AG08396 (cell line): Measurements from ENCODE around the gene DNAJC4.

Experiments
- DNase-seq: peaks from one replicate; pipeline ENCODE4 v3.0.0; 2012; ENCODE audit warnings: low spot score, mixed read lengths

DNAJC4 gene

DNA sequence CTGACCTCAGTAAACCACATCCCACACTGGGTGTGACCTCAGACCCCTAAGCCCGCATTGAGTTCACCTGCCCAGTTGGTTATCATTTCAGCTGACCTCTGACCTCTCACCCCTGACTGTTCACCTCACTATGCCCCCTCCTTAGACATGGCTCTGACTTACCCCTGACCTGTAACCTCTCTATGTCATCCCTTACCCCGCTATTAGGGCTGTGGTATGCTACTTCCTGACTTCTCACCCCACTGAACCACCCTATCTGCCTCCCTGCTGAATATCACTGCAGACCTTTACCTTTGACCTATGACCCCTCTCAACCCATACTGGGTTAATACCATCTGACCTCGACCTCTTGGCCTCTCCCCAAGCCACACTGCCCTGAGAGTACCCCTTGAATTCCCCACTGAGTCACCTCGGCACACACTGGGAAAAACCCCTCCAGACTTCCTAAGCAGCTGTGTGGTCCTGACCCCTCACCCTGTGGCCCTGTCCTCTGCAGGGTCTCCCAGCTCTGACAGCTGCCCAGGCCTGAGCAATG lies 29.3 kb downstream of the DNAJC4 start:
- no peak for DNase-seq

GRCh38 chr11:64260147-64260708 lies 29.9 kb downstream of the DNAJC4 start:
- no peak for DNase-seq

GRCh38 chr11:64261556-64262080 lies 31.3 kb downstream of the DNAJC4 start:
- no peak for DNase-seq

- DNase-seq, result no peak
Measured at GRCh38 chr11:64262271-64263002, 32.1 kb downstream of the DNAJC4 start.

DNA sequence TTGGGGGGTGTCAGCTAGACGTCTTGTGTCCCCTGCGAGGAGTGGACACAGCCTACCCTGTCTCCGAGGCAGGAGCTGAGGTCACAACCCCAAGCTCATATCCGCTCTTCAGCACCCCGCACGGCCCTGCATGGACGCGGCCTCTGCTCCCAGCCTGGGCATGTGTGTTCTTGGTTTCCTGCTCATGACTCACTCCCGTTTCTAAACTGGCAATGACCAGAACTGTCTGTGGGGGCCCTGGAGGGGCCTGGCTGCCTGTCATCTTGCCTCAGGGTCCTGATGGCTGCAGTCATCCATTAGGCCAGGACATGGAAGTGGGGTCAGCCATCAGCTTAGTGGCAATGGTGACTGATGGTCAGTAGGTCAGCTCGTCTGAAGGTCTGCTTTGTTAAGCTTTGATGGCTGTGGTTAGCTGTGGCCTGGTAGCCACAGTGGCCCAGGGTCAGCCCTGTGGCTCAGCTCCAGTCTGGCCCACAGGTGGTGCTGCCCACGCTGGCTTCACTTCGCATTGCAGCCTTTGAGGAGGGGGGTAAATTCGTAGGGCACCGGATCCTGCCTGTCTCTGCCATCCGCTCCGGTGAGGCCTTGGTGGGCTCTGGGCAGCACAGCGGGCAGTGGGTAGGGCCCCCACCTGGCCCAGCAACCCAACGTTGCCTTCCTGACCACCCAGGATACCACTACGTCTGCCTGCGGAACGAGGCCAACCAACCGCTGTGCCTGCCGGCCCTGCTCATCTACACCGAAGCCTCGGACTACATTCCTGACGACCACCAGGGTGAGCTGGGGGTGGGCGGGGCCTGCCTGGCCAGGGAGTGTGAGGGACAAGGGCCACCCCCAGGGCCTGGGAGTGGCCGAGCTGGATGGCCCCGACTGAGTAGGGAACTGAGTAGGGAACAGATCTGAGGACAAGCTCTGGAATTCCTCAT lies 32.9 kb downstream of the DNAJC4 start:
- peak; percentile 37 for DNase-seq

DNA sequence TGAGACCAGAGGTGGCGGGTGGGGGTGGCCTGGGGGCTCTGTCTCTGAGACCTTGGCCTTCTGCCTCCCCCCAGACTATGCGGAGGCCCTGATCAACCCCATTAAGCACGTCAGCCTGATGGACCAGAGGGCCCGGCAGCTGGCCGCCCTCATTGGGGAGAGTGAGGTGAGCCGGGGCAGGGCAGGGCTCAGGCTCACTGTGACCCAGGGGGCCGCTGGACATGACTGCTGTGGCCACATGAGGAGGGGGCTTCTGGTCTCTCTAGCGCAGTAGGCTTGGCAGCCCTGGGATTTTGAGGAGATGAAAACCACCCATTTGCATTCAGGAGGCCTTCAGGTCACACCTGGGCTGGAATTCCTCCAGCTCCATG lies 33.6 kb downstream of the DNAJC4 start:
- no peak for DNase-seq

GRCh38 chr11:64264371-64264852 lies 34.1 kb downstream of the DNAJC4 start:
- no peak for DNase-seq

GRCh38 chr11:64265176-64266160 lies 35.1 kb downstream of the DNAJC4 start:
- no peak for DNase-seq

DNA sequence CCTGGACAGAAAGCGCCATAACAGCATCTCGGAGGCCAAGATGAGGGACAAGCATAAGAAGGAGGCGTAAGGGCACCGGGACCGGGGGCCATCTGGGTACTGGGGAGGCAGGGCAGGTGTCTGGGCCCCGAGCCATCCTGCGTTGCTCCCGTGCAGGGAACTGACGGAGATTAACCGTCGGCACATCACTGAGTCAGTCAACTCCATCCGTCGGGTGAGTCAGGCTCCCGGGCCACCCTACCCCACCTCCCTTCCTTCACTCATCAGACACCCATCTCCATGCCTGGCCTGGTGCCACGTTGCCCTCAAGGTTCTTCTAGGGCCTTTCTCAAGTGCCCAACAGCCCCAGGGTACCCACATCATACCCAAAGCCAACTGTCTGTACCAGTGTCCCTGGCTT lies 36.0 kb downstream of the DNAJC4 start:
- no peak for DNase-seq

DNA sequence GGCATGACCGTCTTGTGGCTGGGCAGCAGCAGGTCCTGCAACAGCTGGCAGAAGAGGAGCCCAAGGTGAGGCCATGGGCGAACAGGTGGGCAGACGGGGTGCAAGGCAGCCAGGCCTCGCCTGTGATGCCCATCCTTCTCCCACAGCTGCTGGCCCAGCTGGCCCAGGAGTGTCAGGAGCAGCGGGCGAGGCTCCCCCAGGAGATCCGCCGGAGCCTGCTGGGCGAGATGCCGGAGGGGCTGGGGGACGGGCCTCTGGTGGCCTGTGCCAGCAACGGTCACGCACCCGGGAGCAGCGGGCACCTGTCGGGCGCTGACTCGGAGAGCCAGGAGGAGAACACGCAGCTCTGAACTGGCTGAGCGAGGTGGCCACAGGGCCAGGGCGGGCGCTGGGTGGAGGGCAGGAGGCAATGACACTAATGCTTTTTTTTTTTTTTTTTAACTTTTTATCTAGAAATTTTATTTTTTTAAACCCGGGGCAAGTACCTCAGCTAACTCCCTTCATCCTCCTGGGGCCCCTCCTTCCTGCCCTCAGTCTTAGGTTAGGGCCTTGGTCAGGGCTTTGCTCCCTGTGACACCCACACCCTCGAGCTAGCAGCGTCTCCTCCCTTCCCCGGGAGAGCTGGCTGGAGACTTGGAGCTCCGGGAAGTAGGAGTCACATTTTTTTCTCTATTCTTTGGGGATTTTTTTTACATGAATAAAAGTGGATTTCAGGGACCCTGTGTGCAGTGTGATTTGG lies 37.0 kb downstream of the DNAJC4 start:
- no peak for DNase-seq

GRCh38 chr11:64268025-64268892 lies 37.9 kb downstream of the DNAJC4 start:
- no peak for DNase-seq

DNA sequence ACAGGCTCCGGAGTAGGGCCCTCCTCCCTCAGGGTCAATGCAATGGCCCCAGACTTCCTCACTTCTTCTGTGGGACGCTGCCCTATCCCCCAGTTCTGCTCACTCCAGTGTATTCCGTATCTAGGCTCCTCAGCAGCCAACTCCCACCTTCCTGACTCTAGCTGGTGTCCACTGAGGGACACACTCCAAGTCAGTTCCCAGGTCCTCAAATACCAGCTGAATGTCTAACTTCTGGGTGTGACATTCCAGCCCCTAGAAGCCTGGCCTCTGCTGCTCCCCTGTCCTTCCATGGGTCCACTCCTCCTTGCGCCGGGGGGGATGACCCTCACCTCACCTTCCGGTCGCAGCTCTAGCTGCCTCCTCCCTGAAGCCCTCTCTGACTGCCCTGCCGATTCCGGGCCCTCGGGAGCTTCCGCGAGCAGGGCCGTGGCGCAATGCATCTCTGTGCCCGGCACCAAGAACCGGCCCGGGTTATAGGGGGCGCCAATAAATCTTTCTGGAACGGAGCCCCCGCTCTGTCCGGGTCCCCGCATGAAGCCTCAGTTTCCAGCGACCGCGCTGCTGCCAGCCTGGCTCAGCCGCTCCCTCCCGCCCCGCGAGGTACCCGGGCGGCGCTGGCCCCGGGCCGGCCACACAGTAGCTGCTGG lies 38.7 kb downstream of the DNAJC4 start:
- no peak for DNase-seq

DNA sequence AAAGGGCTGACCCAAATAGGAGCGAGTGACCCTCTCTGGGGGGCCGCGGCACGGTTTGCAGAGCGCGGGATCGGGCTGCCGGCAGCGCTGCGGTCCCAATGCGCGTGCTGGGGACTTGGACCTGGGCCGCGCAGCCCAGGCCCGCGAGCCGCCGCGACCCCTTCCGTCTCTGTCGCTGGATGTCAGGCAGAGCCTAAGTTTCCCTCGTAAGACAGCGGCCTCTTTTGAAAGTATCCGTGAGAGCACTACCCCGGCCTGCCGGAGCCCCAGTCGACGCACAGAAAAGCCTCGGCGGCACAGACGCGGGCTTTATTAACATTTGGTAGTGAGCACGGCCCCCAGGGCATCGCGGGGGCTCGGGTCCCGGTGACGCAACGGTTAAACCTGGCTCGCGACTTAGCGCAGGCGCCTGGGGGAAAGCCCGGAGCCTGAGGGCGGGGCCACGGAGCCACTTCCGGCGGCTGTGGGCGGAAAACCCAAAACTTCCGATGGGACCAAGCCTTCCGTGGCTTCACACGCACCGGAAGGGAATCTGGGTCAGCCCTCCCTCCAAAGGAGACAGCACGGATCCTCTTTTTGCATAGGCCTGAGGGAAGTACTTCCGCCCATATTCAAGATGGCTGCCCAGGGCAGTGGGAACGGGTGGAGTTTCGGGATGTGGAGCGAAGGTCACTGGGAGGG lies 39.3 kb downstream of the DNAJC4 start:
- peak; percentile 94 for DNase-seq

DNA sequence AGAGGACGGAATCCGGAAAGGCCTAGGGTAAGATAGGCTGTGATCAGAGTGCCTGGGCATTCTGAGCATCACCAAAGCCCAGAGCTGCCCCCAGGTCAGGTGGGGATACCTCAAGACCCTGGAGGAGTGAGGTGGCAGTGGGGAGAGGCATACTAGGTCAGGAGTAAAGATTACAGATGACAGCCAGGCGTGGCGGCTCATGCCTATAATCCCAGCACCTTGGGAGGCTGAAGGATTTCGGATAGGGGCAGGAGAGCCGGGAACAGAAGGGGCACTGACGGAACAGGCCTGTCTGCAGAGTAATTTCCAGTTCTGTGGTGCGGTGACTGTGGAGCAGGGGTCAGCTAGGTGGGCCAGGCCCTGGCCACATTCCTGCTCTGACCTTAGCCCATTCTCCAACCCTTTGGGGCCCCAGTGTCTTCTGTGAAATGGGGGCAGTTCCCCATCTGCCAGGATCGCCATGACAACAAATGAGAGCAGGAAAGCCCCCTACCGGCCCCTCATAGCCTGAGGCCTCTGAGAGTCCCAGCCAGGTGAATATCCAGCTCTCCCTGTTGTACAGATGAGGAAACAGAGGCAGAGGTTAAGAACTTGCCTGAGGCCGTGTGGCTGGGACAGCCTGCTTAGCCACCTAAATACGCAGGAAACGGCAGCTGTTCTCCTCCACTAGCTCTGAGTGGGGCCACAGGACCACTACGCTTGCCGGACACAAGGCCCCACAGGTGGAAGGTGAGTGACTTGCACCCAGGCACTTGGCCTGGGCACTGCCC lies 44.9 kb downstream of the DNAJC4 start:
- no peak for DNase-seq

GRCh38 chr11:64275841-64276240 lies 45.5 kb downstream of the DNAJC4 start:
- DNase-seq, result no peak

GRCh38 chr11:64276653-64277431 lies 46.5 kb downstream of the DNAJC4 start:
- no peak for DNase-seq
